Progenitor cell of endocrine pancreas (in vitro differentiated cells): ENCODE data around the gene UBE2J2. TPM values are rescaled to one million over a fixed set of nuclear protein-coding genes. Genes with fewer than 3 reads are reported as not detected.

ENCODE experiments used
- DNase-seq: peaks from one replicate; pipeline ENCODE4 v3.0.0; 2021; ENCODE audit warnings: low spot score; ENCODE audit not compliant: unreplicated experiment
- H3K27ac Mint-ChIP-seq: 2 replicates; pipeline ENCODE4 v1.8.0; 2021; ENCODE audit warnings: mild to moderate bottlenecking, moderate library complexity, mixed read lengths
- H3K27me3 Mint-ChIP-seq: 2 replicates; pipeline ENCODE4 v1.8.0; 2021; ENCODE audit warnings: mixed read lengths
- H3K36me3 Mint-ChIP-seq: 2 replicates; pipeline ENCODE4 v1.8.0; 2022; ENCODE audit warnings: mixed read lengths; ENCODE audit not compliant: insufficient read depth
- H3K4me1 Mint-ChIP-seq: 2 replicates; pipeline ENCODE4 v1.8.0; 2021; ENCODE audit warnings: low read depth, mixed read lengths
- H3K4me3 Mint-ChIP-seq: 2 replicates; pipeline ENCODE4 v1.8.0; 2021; ENCODE audit warnings: low read depth, mild to moderate bottlenecking, moderate library complexity, mixed read lengths
- H3K9me3 Mint-ChIP-seq: 2 replicates; pipeline ENCODE4 v1.8.0; 2021; ENCODE audit warnings: low read depth, mixed read lengths
- total RNA-seq: library from RNA; stranded (reverse); gene quantifications from 2 replicates; pipeline ENCODE4 v1.2.1, GENCODE V29; 2021
- TF ChIP-seq, protein P1 (sequence below): fragments of 200-600 bp; sonication (generic); IDR thresholded peaks from one replicate; pipeline ENCODE4 v1.5.0; 2021; ENCODE audit warnings: antibody characterized with exemption, mild to moderate bottlenecking; ENCODE audit not compliant: unreplicated experiment

UBE2J2 gene
- total RNA-seq, 1 donor from 2014 or later = 73.6 TPM

DNA sequence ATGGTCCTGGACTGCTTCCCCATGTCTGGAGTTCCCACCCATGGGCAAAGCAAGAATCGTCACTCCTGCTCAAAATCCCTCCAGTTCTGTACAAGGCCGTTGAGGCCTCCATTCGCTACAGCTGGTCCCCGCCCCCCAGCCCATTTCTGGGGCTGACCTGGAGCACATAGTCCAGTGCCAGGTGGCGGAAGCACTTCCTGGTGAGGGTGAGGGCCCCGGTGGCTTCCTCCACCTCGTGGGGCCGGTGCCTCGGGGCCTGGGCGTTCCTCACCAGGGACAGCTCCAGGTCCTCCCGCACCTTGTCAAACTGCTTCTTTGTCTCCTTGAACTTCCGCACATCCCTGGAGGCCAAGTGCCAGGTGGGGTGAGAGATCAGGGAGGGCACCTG is 26.7 kb upstream of the UBE2J2 start:
- DNase-seq = no peak
- TF ChIP-seq, protein P1, sequence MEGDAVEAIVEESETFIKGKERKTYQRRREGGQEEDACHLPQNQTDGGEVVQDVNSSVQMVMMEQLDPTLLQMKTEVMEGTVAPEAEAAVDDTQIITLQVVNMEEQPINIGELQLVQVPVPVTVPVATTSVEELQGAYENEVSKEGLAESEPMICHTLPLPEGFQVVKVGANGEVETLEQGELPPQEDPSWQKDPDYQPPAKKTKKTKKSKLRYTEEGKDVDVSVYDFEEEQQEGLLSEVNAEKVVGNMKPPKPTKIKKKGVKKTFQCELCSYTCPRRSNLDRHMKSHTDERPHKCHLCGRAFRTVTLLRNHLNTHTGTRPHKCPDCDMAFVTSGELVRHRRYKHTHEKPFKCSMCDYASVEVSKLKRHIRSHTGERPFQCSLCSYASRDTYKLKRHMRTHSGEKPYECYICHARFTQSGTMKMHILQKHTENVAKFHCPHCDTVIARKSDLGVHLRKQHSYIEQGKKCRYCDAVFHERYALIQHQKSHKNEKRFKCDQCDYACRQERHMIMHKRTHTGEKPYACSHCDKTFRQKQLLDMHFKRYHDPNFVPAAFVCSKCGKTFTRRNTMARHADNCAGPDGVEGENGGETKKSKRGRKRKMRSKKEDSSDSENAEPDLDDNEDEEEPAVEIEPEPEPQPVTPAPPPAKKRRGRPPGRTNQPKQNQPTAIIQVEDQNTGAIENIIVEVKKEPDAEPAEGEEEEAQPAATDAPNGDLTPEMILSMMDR = no peak
- Mint-ChIP-seq H3K9me3 (no peaks in the 10 kb centered on the region), H3K4me3 (no peak overlapping the region), H3K27me3 (no peaks in the 10 kb centered on the region), H3K27ac (no peak overlapping the region), H3K36me3 (no peaks in the 10 kb centered on the region), H3K4me1 (peaks cover 1% of the 10 kb centered on the region)

DNA sequence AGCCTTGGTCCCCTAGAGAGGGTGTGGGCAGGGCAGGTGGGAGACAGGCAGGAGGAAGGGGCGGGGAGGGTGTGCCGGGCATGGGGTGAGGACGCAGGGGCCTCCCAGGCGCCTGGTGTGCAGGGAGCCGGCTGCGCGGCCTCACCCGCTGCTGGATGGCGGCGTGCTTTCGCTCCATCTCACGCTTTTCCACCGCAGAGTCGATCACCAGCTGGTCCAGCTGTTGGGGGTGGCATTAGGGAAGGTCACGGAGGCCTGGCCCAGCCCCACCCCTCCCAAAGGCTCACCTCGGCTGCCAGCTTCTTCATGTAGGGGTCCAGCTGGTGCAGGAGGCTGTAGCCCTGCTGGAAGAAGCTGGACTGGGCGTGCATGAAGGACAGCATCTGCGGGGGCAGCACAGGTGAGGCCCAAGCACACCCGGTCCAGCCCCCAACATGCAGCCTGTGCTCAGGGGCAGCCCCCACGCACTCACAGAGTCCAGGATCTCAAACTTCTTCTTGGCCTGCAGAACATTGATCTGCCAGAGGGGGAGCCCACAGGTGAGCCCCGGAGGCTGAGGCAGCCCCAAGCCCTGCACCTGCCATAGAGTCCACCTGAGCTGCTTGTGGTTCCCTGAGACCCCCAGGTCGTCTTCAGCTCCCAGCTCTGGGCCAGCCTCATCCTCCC is 26.2 kb upstream of the UBE2J2 start:
- Mint-ChIP-seq H3K36me3 (no peaks in the 10 kb centered on the region), H3K4me3 (no peak overlapping the region), H3K27me3 (no peaks in the 10 kb centered on the region), H3K9me3 (no peaks in the 10 kb centered on the region), H3K4me1 (no peaks in the 10 kb centered on the region), H3K27ac (no peak overlapping the region)
- TF ChIP-seq, protein P1 = peak; percentile 54
- DNase-seq = no peak

DNA sequence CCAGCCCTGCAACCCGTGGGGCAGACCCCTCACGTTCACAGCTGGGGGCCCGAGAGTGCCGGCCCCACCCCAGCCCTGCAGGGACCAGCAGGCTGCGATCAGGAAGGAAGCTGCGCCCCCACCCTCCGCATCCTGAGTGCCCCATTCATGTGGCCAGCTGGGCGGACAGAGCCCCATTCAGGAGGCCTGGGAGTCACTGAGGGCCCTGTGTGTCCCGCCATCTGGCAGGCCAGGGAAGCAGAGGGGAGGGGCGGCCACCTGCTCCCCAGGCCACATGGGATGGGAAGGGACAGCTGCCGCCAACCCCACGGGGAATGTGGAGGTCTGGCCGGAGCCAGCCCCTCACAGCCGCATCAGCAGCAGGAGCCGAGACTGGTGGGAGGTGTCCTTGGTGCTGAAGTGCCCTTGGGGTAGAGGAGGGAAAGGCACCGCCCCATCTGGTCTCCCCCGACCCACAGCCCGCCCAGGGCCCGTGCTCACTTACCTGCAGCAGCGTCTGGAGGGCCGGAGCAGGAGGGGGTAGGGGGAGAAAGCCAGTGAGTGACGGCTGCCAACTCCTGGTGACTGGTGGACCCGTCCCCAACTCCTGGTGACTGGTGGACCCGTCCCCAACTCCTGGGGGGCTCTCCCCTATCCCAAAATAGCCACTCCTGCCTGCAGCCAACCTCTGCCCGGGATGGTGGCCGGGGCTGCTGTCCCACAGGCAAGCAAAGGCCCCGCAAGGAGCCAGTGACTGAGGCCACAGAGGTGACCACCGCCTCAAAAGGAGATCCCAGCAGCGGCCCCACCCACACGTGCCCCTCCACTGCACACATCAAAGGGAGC is 25.4 kb upstream of the UBE2J2 start:
- H3K9me3 Mint-ChIP-seq = no peaks in the 10 kb centered on the region
- TF ChIP-seq, protein P1 = no peak
- no peaks in the 10 kb centered on the region for H3K27me3 Mint-ChIP-seq
- no peaks in the 10 kb centered on the region for H3K4me1 Mint-ChIP-seq
- DNase-seq = no peak
- no peak overlapping the region for H3K4me3 Mint-ChIP-seq
- no peaks in the 10 kb centered on the region for H3K36me3 Mint-ChIP-seq
- H3K27ac Mint-ChIP-seq = no peak overlapping the region

DNA sequence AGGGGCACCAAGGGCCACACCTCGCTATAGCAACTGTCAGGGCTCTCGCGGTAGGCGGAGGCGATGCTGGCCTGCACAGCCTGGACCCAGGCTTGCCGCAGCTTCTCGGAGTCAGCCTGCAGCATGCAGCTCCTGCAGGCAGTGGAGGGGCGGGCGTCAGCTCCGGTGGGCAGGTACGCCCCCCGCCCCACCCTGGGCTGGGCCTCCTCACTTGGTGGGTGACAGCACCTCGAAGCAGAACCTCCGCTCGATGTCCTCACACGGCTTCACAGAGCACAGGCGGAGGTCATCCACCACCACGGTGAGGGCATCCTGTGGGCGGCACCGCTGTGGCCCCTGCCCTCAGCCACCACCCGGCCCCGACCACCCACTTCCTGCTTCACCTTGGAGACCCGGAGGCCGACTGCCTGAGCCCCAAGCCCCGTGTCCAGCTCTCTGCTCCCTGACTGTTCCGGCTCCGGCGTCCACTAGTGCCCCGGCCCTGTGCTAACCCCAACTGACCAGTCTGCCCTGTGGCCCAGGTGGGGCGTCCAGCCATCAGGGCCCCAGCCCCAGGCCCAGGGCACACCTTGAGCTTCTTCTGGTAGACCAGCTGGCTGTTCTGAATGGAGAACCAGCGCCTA is 24.3 kb upstream of the UBE2J2 start:
- Mint-ChIP-seq H3K27ac (no peak overlapping the region), H3K27me3 (no peaks in the 10 kb centered on the region), H3K4me1 (no peaks in the 10 kb centered on the region), H3K36me3 (no peaks in the 10 kb centered on the region), H3K9me3 (no peaks in the 10 kb centered on the region), H3K4me3 (no peak overlapping the region)
- TF ChIP-seq, protein P1 = no peak
- no peak for DNase-seq

DNA sequence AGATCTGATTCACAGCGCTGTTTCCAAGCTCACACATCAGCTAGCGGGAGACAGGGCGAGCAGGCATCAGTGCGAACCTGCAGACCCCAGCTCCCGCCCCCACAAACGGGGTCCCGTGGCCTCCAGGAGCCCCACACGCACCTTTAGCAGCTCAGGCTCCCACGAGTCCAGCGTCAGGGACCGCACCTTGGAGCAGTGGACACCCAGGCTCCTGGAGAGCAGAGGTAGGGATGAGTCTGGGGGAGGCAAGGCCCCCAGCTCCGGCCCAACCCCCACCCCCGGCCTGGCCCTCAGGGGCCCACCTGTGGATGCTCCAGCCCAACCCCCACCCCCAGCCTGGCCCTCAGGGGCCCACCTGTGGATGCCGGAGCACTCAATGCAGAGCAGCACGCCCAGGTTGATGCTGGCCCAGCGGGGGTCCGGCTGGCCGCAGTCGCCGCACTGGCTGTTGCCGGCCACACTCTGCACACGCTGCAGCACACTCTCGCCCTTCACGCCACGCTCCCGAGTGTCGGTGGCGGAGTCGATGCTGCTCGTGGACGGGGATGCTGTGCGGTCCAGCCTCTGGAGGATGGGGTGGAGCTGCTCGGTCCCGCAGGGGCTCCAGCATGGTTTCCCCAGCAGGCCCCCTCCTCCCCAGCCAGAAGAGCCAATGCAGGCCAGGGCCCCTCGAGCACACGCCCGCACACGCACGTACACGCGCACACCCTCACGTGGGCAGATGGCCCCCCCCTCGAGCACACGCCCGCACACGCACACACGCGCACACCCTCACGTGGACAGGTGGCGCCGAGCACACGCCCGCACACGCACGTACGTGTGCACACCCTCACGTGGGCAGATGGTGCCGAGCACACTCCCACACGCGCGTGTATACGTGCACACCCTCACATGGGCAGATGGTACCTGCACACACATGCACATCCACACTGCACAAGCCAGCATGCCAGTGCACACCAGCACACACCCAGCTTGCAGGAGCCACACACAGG is 22.7 kb upstream of the UBE2J2 start:
- TF ChIP-seq, protein P1 = no peak
- no peak overlapping the region for H3K4me3 Mint-ChIP-seq
- DNase-seq = no peak
- H3K36me3 Mint-ChIP-seq = no peaks in the 10 kb centered on the region
- no peak overlapping the region for H3K27ac Mint-ChIP-seq
- H3K27me3 Mint-ChIP-seq = no peaks in the 10 kb centered on the region
- H3K9me3 Mint-ChIP-seq = no peaks in the 10 kb centered on the region
- H3K4me1 Mint-ChIP-seq = no peaks in the 10 kb centered on the region
